Left kidney (tissue), 8 donors: ENCODE data around the gene GOLGA6L2. TPM values are rescaled to one million over a fixed set of nuclear protein-coding genes. Genes with fewer than 3 reads are reported as not detected.
"Not testable (repeated sequence)": the region's sequence is repeated elsewhere in the genome, so short reads cannot be mapped to it uniquely, and the experiment has no call there.

Experiments used
- DNase-seq: peaks from one replicate; pipeline ENCODE4 v3.0.0-alpha.2; 2013
- long read RNA-seq, 8 donors: transcript quantifications; one replicate each; lab custom pipeline, GENCODE V29; 2026
- polyA plus RNA-seq: library from polyadenylated mRNA; unstranded; fragments of 120-200 nt; gene quantifications from one replicate; pipeline ENCODE4 v1.2.1, GENCODE V29; 2013; ENCODE audit not compliant: insufficient read length

GOLGA6L2 gene
- polyA plus RNA-seq: not detected
- long read RNA-seq, donor 1: 0 reads
- long read RNA-seq, donor 2: 0 reads
- long read RNA-seq, donor 3: 0 reads
- long read RNA-seq, donor 4: 0 reads
- long read RNA-seq, donor 5: 0 reads
- long read RNA-seq, donor 6: 0 reads
- long read RNA-seq, donor 7: 0 reads
- long read RNA-seq, donor 8: 0 reads

GRCh38 chr15:23447107-23447500 is at the start of gene GOLGA6L2:
GOLGA6L2 (minus strand) TSS chr15:23447243; CDS start chr15:23447181, 62 bp downstream.
- DNase-seq: no peak

DNA sequence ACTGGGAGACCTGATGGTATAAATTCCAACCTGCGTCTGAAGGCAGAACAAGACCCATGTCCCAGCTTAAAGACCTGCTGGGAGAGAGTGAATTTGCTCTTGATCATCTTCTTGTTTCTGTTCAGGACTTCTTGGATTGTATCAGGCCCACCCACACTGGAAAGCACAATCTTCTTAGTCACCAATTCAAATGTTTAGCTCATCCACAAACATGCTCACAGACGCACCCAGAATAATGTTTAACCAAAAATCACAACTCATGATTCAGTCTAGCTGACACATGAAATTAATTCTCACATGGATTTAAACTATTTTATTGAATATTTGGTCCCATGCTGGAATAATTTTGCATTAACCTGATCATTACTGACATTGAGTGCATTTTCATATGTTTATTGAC is 37.8 kb upstream of the GOLGA6L2 start:
- DNase-seq: no peak

DNA sequence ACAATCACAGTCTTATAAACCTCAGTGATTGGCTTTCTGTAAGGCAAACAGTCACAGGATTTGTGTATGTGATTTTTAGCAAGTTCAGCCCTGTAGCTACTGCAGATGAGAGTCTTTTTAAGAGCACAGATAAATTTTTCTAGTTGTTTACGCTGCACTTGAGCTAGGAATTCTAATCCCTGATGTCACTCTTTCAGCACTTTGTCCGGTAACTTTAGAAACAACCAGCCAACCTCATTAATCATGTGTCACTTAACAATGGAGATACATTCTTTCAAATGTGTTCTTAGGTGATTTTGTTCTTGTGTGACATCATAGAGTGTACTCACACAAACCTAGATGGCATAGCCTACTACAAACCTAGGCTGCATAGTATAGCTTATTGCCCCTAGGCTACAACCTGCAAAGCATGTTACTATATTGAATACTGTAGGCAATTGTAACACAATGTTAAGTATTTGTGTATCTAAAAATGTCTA is 36.8 kb upstream of the GOLGA6L2 start:
- DNase-seq: no peak

DNA sequence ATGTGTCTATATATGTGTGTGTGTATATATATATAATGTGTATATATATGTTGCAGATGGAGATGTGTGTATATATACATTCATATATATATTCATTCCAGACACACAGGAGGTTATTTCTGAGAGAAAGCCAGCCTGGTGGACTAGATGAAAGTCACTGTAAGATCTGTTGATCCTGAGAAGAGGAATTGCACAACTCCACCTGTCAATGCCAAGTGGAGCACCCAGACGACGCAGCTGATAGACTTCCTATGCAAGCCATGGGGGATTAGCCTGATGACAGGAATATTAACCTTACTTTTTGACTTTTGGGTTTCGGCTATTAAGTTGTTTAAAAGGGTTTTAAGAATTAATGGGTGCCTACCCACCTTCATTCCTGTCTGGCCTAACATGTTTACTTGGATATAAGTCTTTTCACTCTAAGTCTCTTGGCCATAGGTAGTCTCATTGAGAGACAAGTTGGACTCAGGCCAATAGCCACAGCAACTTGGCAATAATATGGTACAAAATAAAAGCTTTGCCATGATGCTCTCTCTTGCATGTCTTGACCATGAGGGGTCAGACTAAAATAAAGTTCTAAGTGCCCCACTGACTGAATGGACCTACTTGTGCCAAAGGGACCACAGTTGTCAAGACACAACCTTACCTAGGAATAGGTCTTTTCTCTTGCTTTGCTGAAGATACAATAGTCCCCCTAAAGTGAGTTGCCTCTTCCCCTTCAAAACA is 35.9 kb upstream of the GOLGA6L2 start:
- DNase-seq: no peak

DNA sequence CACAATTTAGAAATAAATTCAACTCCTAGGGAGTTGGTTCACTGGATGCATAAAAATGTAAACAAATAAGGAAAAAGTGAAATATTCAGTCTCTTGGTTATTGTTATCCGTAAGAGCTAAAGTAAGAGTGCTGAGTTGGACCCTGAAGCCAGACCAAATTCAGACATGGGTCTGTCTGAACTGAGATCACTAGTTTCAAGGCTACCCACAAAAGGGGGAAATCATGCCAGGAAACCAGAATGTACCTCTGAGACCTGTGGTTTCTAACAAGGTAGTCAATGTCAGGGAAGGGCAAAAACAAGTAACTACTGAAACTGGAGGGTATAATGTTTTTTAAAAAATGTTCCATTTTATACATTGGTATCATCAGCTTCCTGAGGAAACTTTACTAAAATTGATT is 35.2 kb upstream of the GOLGA6L2 start:
- DNase-seq: no peak

GRCh38 chr15:23477920-23478319 is 30.9 kb upstream of the GOLGA6L2 start:
- DNase-seq: no peak

- DNase-seq: no peak
These were observed 25.6 kb upstream of the GOLGA6L2 start for GRCh38 chr15:23472678-23473077.

GRCh38 chr15:23472033-23472432 is 25.0 kb upstream of the GOLGA6L2 start:
- DNase-seq: no peak

- DNase-seq: peak; percentile 14
These were observed 20.1 kb upstream of the GOLGA6L2 start for GRCh38 chr15:23467110-23467600.

DNA sequence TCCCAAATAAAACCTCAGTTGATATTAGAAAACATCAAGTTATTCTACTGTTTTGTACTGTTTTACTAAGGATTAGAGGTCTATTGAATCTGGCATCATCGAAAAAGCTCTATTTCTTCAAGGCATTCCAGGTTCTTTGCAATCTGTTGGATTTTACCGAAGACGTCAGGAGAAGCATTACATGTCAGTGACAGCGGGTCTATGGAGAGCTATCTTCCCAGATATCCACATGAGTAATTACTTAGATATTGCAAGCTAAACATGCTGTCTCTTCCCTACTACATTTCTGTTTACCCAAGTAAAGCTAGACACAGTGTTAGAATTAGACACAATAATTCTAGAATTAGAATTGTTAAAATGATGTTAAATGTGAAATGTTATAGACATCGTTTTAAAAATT is 10.8 kb upstream of the GOLGA6L2 start:
- no peak for DNase-seq

DNA sequence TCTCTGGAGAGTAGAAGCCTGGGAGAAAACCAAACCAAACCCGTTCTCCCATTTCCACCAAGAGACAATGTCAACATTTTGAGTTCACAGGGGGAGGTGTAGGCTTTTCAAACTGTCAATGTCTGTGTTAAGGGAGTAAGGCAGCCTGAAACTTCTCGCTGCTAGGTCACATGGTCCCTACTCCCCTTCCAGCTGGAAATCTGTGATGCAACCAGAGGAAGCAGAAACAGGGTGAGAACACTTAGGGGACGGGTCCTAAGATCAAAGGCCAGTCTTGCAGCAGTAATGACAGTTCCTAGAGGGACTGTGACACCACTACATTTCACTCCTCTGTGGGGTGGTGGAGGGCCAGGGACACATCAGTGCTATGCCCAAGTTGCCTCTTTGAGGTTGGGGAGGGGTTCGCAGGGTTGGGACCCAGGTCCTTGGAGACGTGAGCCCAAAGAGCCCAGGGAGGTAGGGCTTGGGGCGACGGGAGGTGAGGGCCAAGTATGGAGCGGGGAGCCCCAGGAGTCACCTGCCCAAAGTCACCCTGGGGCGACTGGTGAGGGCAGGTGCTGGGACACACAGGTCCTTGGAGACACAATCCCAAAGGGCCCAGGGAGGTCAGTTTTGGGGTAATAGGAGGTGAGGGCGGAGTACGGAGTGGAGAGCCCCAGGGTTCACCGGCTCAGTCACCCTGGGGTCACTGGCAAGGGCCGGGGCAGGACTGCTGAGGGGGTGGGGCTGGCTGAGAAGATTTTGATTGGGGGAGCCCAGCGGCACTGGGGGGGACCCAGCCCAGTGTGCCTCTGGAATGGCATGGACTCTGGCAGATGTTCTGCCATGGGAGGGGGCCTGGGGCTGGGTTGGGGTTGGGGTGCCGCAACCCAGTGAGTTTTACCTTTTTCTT is 582 bp downstream of the GOLGA6L2 start:
- no peak for DNase-seq

DNA sequence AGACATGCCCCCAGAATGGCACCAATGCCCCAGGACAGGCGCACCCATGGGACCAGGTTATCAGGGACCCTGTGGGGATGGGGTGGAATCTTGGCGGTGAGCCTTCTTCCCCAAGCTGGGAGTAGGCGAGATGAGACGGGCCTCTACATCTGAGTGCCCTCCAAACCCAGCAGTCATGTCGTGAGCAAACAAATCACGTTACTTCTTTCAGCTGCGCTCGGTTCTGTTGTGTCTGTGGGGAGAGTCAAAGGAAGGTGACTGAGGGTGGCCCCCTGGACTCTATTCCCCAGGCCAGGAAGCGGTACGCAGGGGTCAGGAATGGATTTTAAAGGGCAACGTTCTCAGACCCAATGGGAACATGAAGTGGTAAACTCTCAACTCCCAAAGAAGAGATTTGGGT is 2.8 kb downstream of the GOLGA6L2 start:
- DNase-seq: no peak

GRCh38 chr15:23441204-23441603 is 5.8 kb downstream of the GOLGA6L2 start:
- DNase-seq: no peak

- DNase-seq: no peak
These were observed 6.4 kb downstream of the GOLGA6L2 start for GRCh38 chr15:23440596-23440995.

GRCh38 chr15:23439513-23439912 is 7.5 kb downstream of the GOLGA6L2 start:
- DNase-seq: no peak

DNA sequence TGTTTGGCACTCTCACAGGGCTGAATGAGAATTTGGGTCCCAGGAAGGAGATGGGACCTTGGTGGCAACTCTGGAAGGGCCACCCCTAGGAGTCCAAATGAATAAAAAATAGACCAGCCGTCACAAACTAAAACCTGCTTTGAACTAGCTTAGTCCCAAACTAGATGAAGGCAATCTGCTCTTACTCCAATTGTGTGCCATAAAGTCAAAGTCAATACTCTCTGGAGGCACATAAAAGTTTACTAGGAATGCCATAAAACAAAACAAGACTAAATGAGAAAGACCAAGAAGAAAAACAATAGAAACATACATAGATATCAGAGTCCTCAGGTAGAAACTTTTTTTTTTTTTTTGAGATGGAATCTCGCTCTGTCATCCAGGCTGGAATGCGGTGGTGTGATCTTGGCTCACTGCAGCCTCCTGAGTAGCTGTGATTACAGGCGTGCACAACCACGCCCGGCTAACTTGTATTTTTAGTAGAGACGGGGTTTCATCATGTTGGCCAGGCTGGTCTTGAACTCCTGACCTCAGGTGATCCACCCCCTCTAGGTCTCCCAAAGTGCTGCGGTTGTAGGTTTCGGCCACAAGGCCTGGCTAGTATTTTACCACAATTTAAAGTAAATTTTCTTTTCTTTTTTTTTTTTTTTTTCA is 8.1 kb downstream of the GOLGA6L2 start:
- no peak for DNase-seq

- no peak for DNase-seq
These were observed 9.4 kb downstream of the GOLGA6L2 start for GRCh38 chr15:23437673-23438072.

GRCh38 chr15:23437146-23437545 is 9.9 kb downstream of the GOLGA6L2 start:
- DNase-seq: no peak

GRCh38 chr15:23436421-23436820 is 10.6 kb downstream of the GOLGA6L2 start:
- no peak for DNase-seq

DNA sequence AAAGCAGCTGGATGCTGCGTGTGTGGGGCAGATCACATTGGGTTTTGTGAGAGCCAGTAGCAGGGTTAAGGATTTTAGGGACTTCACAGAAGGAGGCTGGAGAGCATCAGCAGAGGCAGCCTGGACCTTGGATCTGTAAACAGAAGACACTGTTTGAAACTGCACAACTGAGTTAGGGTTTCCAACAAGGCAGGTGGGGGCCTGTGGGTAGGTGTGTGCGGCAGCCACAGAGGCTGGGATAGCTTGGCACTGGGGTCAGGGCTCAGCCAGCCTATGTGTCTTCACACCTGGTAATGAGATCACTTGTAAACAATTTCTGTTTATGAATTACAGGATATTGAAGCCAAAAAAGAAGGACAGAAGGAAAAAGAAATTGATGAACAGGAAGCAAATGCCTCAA is 12.3 kb downstream of the GOLGA6L2 start:
- not testable (repeated sequence) for DNase-seq

- not testable (repeated sequence) for DNase-seq
These were observed 21.7 kb downstream of the GOLGA6L2 start for GRCh38 chr15:23425327-23425726.
